Stimulated activated naive CD8-positive, alpha-beta T cell treated with anti-CD3 and anti-CD28 coated beads, Interleukin-15, Interleukin-2, amounts not matched to agents 100 U/mL and 50 U/mL, for 24 hours (primary cell): ENCODE measurements around the gene METTL9.
"Not testable (repeated sequence)": the region's sequence is repeated elsewhere in the genome, so short reads cannot be mapped to it uniquely, and the experiment has no call there.

Source experiments
- ATAC-seq: fragments of 150-1000 bp; cut with Tn5 transposase; one replicate; pipeline ENCODE4 v1.10.0; 2021
- DNase-seq: peaks from one replicate; pipeline ENCODE4 v3.0.0; 2021

METTL9 gene

DNA sequence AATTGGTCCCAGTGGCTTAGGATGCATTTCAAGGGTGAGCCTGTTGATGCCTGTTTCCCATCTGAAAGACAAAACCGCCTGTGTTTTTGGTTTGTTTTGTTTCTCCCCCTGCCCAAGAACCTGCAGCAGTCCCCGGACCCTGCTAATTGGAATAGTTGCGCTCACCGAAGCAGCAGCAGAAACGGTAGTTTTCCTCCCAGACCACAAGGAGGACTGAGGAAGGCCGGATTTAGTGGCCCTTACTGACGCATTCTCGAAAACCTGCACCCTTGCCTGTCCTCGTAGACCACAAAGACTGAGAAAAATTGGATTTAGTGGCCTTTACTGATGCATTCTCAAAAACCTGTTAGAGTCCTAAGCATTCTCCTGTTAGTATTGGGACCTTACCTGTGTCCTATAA is 36.3 kb downstream of the METTL9 start:
- not testable (repeated sequence) for DNase-seq, ATAC-seq

DNA sequence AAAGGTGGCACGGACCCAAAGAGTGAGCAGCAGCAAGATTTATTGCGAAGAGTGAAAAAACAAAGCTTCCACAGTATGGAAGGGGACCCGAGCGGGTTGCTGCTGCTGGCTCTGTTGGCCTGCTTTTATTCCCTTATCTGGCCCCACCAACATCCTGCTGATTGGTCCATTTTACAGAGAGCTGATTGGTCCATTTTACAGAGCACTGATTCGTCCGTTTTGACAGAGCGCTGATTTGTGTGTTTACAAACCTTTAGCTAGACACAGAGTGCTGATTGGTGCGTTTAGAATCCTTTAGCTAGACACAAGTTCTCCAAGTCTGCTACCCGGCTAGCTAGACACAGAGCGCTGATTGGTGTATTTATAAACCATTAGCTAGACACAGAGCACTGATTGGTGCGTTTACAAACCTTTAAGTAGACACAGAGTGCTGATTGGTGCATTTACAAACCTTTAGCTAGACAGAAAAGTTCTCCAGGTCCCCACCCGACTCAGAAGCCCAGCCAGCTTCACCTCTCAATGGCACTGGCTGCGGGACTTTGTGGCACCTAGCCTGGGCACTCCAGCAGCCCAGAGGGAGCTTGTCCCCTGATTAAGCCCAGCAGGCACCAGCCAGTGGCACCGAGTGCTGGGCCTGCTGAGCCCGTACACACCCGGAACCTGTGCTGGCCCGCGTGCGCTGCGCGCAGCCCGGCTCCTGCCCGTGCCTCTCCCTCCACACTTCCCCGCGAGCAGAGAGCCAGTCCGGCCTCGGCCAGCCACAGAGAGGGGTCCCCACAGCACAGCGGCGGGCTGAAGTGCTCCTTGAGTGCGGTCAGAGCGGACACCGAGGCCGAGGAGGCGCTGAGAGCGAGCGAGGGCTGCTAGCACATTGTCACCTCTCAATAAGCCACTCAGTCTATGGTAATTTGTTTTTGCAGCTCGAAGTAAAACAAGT is 37.9 kb downstream of the METTL9 start:
- DNase-seq (no peak), ATAC-seq (no peak)

GRCh38 chr16:21638573-21638975 is 39.2 kb downstream of the METTL9 start:
- DNase-seq (no peak), ATAC-seq (peak; percentile 69)

DNA sequence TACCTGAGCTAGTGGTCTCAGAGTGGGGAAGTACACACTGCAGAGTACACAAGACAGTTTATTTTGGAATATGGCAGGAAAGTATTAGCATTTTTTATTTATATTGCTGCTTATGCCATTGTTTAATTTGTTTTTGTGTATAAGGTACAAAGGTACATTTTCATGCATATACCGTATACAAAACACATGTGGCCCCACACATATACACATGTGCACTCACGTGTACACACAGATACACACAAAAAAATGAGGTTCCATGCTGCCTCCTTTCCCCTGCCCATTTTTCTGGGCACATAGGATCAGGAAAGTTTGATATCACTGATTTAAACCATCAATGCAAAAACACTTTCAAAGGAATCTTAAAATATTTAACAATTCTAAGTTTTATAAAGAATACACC is 40.1 kb downstream of the METTL9 start:
- ATAC-seq: no peak
- no peak for DNase-seq

DNA sequence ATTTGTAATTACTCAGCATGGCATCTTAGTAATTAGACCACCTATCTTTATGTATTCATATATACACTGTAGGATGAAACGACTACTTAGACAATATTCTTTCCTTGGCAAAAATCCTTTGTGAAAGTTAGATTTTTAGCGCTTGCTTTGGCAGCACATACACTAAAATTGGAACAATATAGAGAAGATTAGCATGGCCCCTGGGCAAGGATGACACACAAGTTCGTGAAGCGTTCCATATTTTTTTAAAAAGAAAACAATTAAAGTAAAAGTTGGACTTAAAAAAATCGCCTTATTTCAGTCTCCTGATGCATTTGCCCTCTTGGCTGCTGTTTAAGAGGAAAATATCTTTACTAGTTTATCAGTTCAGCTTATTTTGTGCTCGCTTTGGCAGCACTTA is 42.5 kb downstream of the METTL9 start:
- DNase-seq (no peak), ATAC-seq (no peak)

GRCh38 chr16:21642861-21643260 is 43.5 kb downstream of the METTL9 start:
- no peak for DNase-seq
- no peak for ATAC-seq

DNA sequence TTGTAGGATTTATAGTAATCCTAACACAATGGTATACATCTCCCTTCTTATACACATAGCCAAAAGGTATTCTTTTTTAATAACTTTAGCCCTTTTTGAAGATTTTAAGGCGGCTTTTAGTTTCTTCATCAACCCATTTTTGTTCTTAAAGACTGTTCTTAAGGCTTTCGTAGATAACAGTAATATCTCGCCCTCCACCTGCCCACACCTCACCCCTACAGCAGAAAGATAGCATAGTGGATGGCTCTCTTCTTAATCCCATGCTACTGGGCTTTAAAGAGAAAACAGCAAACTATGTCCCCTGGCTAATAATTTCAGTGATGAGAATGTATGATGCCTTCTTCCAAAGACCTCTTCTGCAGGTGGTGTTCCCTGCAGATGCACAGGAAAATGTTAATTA is 44.4 kb downstream of the METTL9 start:
- ATAC-seq: no peak
- DNase-seq: no peak

DNA sequence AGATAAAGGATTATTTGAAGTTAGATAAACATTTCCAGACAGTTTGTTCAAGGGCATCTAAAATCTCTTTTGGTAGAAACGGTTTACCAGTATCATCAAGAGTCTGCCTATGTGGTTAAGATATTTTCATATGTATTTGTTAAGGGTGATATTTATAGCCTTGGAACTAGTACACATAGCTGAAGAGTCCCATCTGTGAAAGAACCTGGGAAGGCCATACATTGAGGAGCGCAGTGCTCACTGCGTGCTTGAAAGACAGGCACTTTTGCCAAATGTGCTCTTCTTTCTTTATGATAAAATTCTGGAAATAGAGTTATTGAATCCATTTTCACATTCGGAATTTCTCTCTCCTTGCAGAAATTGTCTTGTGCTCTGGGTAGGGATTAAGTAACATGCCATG is 45.3 kb downstream of the METTL9 start:
- no peak for ATAC-seq
- no peak for DNase-seq

DNA sequence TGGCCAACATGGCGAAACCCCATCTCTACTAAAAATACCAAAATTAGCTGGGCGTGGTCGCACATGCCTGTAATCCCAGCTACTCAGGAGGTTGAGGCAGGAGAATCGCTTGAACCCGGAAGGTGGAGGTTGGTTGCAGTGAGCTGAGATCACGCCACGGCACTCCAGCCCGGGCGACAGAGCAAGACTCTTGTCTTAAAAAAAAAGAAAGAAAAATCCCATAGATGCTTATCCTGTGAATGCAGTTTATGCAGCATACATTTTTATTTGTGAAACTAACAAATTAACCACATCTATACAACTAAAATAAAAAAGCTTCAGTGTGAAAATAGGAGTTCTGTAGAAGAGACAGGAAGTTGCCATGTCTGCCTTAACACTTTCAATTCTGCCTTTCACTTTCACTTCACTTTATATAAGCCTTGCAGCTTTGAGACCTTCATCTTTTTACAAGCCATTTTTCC is 45.9 kb downstream of the METTL9 start:
- peak; percentile 34 for DNase-seq
- peak; percentile 45 for ATAC-seq

GRCh38 chr16:21646091-21646490 is 46.7 kb downstream of the METTL9 start:
- DNase-seq: no peak

GRCh38 chr16:21646721-21647561 is 47.6 kb downstream of the METTL9 start:
- peak; percentile 74 for DNase-seq
- ATAC-seq: peak; percentile 95

More at GRCh38 chr16:21646091-21646490, 46.7 kb downstream of the METTL9 start:
- ATAC-seq: no peak

DNA sequence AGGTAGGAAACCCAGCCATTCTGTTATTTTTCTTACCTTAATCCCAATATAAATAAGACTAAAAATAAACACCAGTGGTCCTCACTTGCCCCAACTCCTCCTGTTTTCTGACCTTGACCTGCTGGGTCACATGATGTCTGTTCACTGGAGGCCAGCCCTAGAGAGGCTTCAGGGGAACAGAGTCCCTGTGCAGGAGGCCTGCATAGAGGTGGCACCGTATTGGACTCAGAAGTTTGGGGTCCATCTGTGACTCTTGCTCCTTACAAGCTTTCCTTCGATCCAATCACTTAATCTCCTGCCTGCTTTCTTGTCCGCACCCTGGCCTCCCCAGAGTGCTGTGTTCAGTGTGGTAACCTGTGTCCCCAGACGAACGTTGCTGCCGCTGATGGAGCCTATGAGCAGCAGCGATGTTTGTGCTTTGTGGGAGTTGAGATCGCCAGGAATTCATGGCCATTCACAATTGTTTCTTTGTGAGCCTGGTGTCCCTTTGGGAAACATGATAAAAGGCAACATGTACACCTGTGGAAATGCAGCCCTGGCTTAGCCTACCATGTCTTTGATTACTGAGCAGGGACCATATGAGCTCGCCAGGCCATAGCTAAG is 48.3 kb downstream of the METTL9 start:
- no peak for DNase-seq
- no peak for ATAC-seq

- ATAC-seq, DNase-seq: not testable (repeated sequence)
These were observed 50.5 kb downstream of the METTL9 start for GRCh38 chr16:21649826-21650406.

DNA sequence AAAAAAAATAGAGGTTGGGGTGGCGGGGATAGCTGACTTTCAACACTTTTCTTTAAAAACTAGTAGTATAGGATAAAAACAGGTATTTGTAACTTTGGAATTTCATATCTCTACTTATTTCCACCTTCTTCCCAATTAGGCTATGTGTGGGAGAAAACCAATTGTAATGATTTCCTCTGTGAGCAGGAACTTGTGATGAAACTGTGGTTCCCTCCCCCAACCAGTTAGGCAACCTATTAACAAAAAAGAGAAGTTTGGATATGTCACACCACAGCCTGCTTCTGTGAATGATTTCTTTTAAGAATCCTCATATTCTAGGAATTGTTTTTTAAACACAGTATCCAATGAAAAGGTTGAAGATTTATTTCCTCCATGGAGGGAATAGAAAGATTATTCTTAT is 51.1 kb downstream of the METTL9 start:
- ATAC-seq (no peak), DNase-seq (no peak)

- ATAC-seq (no peak), DNase-seq (no peak)
These were observed 52.1 kb downstream of the METTL9 start for GRCh38 chr16:21651515-21651914.

DNA sequence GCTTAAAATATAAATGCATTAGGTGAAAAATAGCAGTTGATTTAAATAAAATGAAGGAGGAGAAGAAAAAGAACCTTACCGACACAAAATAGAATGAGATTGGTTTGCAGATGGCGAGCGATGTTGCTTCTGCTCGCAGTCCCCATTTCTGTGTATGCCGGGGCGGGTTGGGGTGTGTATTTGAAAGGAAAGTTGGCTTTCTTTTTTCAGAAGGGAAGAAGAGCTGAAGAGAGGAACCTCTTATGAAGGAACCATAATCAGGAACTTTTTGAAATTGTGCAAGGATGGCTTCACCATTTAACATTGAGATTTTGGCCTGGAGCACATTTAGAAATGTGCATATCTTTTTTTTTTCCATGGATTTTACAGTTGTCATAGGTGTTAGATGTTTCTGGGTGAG is 53.1 kb downstream of the METTL9 start, which contains the start of gene IGSF6:
TSS of gene IGSF6 (minus strand) at position 156 of the 400 bp plus-strand sequence. CDS start at position 146, 10 bp downstream.
- ATAC-seq: no peak

GRCh38 chr16:21653571-21653970 is 54.2 kb downstream of the METTL9 start:
- DNase-seq: no peak
- ATAC-seq: no peak

More for the DNA sequence above, 53.1 kb downstream of the METTL9 start, which contains the start of gene IGSF6:
- DNase-seq: no peak

DNA sequence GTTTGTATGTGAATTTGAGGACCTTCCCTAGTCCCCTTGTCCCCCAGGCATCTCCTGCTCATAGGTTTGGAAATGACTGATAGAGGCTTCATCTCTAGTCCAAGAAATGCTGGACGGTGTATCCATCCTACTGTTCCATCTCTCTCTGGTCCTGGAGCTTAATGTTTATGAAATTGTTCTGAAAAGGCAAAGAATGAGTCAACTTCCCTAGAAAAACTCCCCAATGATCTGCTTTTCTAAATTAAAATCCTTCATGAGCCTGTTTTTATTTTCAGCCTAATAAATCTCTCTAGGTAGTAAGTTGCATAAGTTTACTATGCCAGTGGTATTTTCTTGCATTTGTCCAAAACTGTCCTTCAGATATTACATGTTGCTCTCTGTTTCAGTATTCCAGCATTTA is 55.1 kb downstream of the METTL9 start:
- DNase-seq (no peak), ATAC-seq (no peak)

- DNase-seq (no peak), ATAC-seq (no peak)
These were observed 55.5 kb downstream of the METTL9 start for GRCh38 chr16:21654881-21655280.

- no peak for ATAC-seq
- no peak for DNase-seq
These were observed 57.7 kb downstream of the METTL9 start for GRCh38 chr16:21656795-21657768.

DNA sequence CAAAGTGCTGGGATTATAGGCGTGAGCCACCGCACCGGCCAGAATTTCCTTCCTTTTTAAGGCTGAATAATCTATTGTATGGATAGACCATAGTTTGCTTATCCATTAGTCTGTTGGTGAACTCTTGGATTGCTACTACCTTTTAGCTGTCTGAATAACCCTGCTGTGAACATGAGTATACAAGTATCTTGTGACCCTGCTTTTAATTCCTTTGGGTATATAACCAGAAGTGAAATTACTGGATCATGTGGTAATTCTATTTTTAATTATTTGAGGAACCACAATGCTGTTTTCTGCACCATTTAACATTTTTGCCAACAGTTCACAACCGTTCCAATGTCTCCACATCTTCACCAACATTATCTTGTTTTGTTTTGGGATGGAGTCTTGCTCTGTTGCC is 59.7 kb downstream of the METTL9 start:
- DNase-seq (no peak), ATAC-seq (no peak)
